GM12801 (cell line): ENCODE data around the gene PLA2G2C.

Experiments
- CTCF ChIP-seq: IDR thresholded peaks from one replicate; pipeline ENCODE4 v1.5.1; 2011; ENCODE audit warnings: control low read depth; ENCODE audit not compliant: insufficient read length; ENCODE audit errors: extremely low read depth

The PLA2G2C gene

GRCh38 chr1:20185834-20186782 is at the start of gene PLA2G2C, which contains the start of gene UBXN10:
Gene PLA2G2C, minus strand, starts transcription at chr1:20186518. Its CDS starts 9,155 bp downstream, at chr1:20177363.
Gene UBXN10, plus strand, starts transcription at chr1:20186096. Its CDS starts 4,466 bp downstream, at chr1:20190562.
- no peak for TF ChIP-seq CTCF

- no peak for TF ChIP-seq CTCF
These were observed 48.6 kb upstream of the PLA2G2C start for GRCh38 chr1:20234788-20235535.

GRCh38 chr1:20233866-20234265 is 47.5 kb upstream of the PLA2G2C start:
- no peak for TF ChIP-seq CTCF

- TF ChIP-seq CTCF, result no peak
These were observed 47.1 kb upstream of the PLA2G2C start for GRCh38 chr1:20233394-20233793.

GRCh38 chr1:20229171-20229570 is 42.9 kb upstream of the PLA2G2C start:
- no peak for TF ChIP-seq CTCF

- no peak for TF ChIP-seq CTCF
These were observed 42.1 kb upstream of the PLA2G2C start for GRCh38 chr1:20228314-20228825.

- TF ChIP-seq CTCF, result no peak
These were observed 41.4 kb upstream of the PLA2G2C start for GRCh38 chr1:20227704-20228103.
